GM18526 (cell line): ENCODE results near the gene THPO.

ENCODE experiments used
- POLR2A ChIP-seq: IDR thresholded peaks from 3 replicates; pipeline ENCODE4 v1.6.1; 2011; ENCODE audit not compliant: insufficient read length; ENCODE audit errors: extremely low read depth

Gene THPO

GRCh38 chr3:184350618-184351017, 27.4 kb downstream of the THPO start:
- no peak for TF ChIP-seq POLR2A

GRCh38 chr3:184349563-184350470, 28.2 kb downstream of the THPO start:
- no peak for TF ChIP-seq POLR2A

- TF ChIP-seq POLR2A, result no peak
Measured at GRCh38 chr3:184348057-184348382, 30.0 kb downstream of the THPO start.

- TF ChIP-seq POLR2A, result no peak
Measured at GRCh38 chr3:184347321-184348056, 30.5 kb downstream of the THPO start.

DNA sequence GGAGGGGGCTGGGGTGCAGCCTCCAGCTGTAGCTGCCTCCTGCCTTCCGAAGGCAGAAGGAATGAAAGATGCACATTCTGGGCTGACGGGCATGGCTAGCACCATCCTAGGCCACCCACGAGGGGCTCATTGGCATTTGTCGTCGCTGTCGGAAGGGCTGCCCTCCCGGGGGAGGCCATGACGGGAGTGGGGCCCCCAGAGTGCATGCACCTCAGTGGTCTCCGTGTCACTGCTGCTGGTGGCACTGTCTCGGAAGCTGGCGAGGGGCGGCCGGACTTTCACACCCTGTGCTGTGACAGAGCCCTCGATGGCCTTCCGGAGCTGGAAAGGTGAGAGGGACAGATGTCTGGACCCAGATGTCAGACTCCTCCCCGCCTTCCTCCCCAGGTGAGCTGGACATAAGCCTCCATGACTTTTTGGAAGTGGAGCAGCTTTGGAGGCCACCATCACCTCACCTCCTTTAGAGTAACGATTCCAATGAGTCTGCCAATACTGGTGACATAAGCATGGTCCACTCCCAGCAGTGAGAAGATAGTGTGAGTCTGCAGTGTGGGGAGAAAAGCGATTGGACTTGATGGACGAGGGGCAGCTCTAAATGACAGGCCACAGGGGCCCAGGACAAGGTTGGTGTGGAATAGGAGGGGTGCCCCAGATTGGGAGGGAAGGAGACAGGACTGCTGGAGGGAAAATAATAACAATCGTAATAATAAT, 31.4 kb downstream of the THPO start:
- no peak for TF ChIP-seq POLR2A

DNA sequence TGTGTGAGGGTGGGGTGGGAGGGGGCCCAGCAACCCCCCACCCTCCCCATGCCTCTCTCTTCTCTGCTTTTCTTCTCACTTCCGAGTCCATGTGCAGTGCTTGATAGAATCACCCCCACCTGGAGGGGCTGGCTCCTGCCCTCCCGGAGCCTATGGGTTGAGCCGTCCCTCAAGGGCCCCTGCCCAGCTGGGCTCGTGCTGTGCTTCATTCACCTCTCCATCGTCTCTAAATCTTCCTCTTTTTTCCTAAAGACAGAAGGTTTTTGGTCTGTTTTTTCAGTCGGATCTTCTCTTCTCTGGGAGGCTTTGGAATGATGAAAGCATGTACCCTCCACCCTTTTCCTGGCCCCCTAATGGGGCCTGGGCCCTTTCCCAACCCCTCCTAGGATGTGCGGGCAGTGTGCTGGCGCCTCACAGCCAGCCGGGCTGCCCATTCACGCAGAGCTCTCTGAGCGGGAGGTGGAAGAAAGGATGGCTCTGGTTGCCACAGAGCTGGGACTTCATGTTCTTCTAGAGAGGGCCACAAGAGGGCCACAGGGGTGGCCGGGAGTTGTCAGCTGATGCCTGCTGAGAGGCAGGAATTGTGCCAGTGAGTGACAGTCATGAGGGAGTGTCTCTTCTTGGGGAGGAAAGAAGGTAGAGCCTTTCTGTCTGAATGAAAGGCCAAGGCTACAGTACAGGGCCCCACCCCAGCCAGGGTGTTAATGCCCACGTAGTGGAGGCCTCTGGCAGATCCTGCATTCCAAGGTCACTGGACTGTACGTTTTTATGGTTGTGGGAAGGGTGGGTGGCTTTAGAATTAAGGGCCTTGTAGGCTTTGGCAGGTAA, 32.5 kb downstream of the THPO start:
- TF ChIP-seq POLR2A, result no peak

GRCh38 chr3:184344579-184345316, 33.3 kb downstream of the THPO start:
- no peak for TF ChIP-seq POLR2A

DNA sequence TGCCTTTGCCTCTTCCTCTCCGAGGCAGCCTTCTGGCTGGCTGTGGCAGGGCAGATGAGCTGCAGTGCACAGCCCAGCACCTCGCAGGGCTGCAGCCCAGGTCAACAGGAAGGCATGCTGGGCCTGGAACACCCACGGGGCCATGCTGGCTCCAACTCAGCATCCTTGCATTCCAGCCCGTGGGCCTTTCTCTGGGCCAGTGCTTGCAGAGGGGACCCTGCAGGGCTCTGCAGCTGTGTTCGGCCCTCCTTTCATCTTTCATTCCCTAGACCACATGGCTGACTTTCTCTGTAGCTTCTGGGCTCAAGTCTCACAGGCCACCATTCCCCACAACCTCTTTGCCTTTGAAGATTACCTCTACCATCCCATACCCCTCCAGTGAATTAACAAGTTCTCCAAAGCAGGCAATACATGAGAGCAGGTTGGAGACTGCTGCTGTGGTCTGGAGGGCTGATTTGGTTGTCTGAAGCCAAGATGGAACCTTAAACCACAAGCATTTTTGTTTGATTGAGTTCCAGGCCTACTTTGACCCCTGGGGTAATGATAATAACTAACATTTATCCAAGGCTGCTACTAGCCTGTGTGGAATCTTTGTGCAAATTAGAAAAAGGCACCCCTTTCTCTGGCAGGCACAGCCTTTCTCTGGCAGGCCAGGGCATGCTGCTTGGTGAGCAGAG, 34.7 kb downstream of the THPO start:
- no peak for TF ChIP-seq POLR2A

- TF ChIP-seq POLR2A, result no peak
Measured at GRCh38 chr3:184341925-184342324, 36.1 kb downstream of the THPO start.

- no peak for TF ChIP-seq POLR2A
Measured at GRCh38 chr3:184339001-184339400, 39.0 kb downstream of the THPO start.

DNA sequence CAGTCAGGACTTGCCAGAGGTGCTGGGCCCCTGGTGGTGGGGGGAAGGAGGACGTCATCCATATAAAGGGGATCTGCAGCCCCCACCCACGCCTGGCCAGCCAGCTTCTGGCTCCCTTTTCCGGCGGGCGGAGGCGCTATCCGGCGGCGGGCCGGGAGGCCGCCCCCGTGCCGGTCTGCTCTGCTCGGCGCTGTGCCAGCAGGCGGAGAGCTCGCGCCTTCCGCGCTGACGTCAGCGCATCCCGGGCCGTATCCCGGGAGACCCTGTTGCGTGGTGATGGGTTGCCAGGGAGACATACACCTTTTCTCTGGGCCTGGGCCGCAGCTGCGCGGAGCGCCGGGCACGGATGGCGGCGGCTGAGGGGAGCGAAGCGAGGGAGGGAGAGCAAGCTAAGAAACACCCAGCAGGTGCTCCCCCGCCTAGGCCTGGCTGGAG, 39.5 kb downstream of the THPO start:
- TF ChIP-seq POLR2A, result no peak

GRCh38 chr3:184337981-184338380, 40.0 kb downstream of the THPO start:
- no peak for TF ChIP-seq POLR2A

- TF ChIP-seq POLR2A, result no peak
Measured at GRCh38 chr3:184337399-184337714, 40.6 kb downstream of the THPO start, which contains the start of gene FAM131A. TSS of gene FAM131A (plus strand) at chr3:184337600. CDS start at chr3:184337631, 31 bp downstream.

DNA sequence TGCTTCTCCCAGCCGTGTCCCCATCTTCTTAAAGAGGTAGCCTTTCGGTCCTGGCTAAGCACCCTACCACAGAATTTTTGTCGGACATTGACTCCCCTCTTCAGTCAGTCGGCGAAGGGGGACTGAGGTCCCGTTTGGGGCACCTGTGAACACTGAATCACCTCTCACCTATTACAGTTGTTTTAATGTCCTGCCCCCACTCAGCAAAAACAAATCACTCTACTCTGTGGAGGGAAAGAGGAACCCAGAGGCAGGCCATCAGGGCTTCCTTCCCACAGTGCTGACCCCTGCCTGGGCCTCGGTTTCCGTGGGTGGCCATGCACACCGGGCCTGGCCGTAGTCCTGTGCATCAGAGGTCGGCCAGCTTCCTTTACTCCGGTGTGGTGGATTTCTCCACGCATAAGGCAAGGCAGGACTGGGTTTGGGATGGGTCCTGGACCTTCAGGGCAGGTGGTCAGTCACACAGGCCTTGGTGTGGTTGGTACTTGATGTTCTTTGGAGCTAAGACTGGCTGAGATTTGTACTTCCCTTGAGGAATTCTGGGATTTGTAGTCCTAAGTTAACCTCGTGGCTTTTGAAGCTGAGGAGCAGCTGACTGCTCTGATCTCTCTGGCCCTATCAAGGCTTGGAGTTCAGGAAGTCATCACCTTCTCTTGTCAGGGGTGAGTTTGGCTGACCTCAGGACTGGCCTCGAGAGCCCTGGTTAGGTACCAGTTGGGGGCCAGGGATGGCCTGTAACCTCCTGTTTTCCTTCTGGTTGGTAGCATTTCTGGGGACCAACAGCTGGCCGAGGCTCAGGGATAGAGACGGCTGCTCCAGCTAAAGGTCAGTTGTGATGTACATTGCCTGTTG, 41.2 kb downstream of the THPO start:
- no peak for TF ChIP-seq POLR2A
